Activated B cell treated with CpG ODN at 0.5 μM for 24 hours (primary cell): ENCODE measurements around the gene SPTLC3. TPM values are rescaled to one million over a fixed set of nuclear protein-coding genes. Genes with fewer than 3 reads are reported as not detected.

ENCODE experiments used
- ATAC-seq: fragments of 200-7000 bp; cut with Tn5 transposase; one replicate; pipeline ENCODE4 v1.10.0; 2021; ENCODE audit warnings: low read depth, mild to moderate bottlenecking, moderate library complexity
- CTCF ChIA-PET: fragments of 350-600 bp; sonication (Branson Sonifier 250); formaldehyde crosslinking; loops from one replicate; lab custom pipeline; 2021; ENCODE audit warnings: antibody characterized with exemption; lab: Charles Lee
- POLR2A ChIA-PET: fragments of 350-600 bp; sonication (Branson Sonifier 250); formaldehyde crosslinking; loops from one replicate; lab custom pipeline; 2021; ENCODE audit warnings: antibody characterized with exemption; lab: Charles Lee
- DNase-seq: peaks from one replicate; pipeline ENCODE4 v3.0.0; 2022
- H3K27ac Mint-ChIP-seq: one replicate; pipeline ENCODE4 v1.8.0; 2020; ENCODE audit warnings: mixed read lengths
- H3K27me3 Mint-ChIP-seq: one replicate; pipeline ENCODE4 v1.8.0; 2021; ENCODE audit warnings: mixed read lengths
- H3K36me3 Mint-ChIP-seq: one replicate; pipeline ENCODE4 v1.8.0; 2021; ENCODE audit warnings: low read depth, mixed read lengths
- H3K4me1 Mint-ChIP-seq: one replicate; pipeline ENCODE4 v1.8.0; 2021; ENCODE audit warnings: mixed read lengths
- H3K4me3 Mint-ChIP-seq: one replicate; pipeline ENCODE4 v1.8.0; 2020; ENCODE audit warnings: mild to moderate bottlenecking, mixed read lengths
- H3K9me3 Mint-ChIP-seq: one replicate; pipeline ENCODE4 v1.8.0; 2020; ENCODE audit warnings: mixed read lengths
- CTCF ChIP-seq: fragments of 200-600 bp; IDR thresholded peaks from one replicate; pipeline ENCODE4 v1.8.0; 2022; ENCODE audit warnings: antibody characterized with exemption, mild to moderate bottlenecking
- intact Hi-C: fragments of 100-400 bp; cut with micrococcal nuclease; formaldehyde crosslinking; loops from one replicate; pipeline ENCODE4 v1.15.1; 2024
- total RNA-seq: library from RNA; stranded (reverse); gene quantifications from 2 replicates; pipeline ENCODE4 v1.2.3, GENCODE V29; 2022

The SPTLC3 gene
- total RNA-seq, 1 donor from 2014 or later = not detected

- CTCF ChIA-PET = no interaction called here
- intact Hi-C loops = no loop called here
- H3K36me3 Mint-ChIP-seq = no peaks in the 10 kb centered on the region
- no peaks in the 10 kb centered on the region for H3K27me3 Mint-ChIP-seq
- no peak for DNase-seq
- no peak for ATAC-seq
- H3K9me3 Mint-ChIP-seq = peaks cover 3% of the 10 kb centered on the region
- H3K4me1 Mint-ChIP-seq = no peaks in the 10 kb centered on the region
- no peak for TF ChIP-seq CTCF
- no peak overlapping the region for H3K4me3 Mint-ChIP-seq
- H3K27ac Mint-ChIP-seq = no peak overlapping the region
- POLR2A ChIA-PET = no interaction called here
Measured at GRCh38 chr20:13170771-13171170, 162.0 kb downstream of the SPTLC3 start.

- ChIA-PET POLR2A (no interaction called here), CTCF (no interaction called here)
- H3K36me3 Mint-ChIP-seq = no peaks in the 10 kb centered on the region
- H3K4me1 Mint-ChIP-seq = no peaks in the 10 kb centered on the region
- DNase-seq = no peak
- intact Hi-C loops = no loop called here
- no peak for TF ChIP-seq CTCF
- H3K27me3 Mint-ChIP-seq = no peaks in the 10 kb centered on the region
- ATAC-seq = no peak
- no peak overlapping the region for H3K27ac Mint-ChIP-seq
- H3K9me3 Mint-ChIP-seq = peaks cover 3% of the 10 kb centered on the region
- no peak overlapping the region for H3K4me3 Mint-ChIP-seq
Measured at GRCh38 chr20:13173201-13173600, 164.4 kb downstream of the SPTLC3 start.

GRCh38 chr20:13174402-13174801 is 165.6 kb downstream of the SPTLC3 start:
- H3K4me3 Mint-ChIP-seq = no peak overlapping the region
- no peak for DNase-seq

GRCh38 chr20:13180986-13181889 is 172.5 kb downstream of the SPTLC3 start:
- TF ChIP-seq CTCF = no peak
- H3K36me3 Mint-ChIP-seq = no peaks in the 10 kb centered on the region
- POLR2A ChIA-PET = no interaction called here

More at GRCh38 chr20:13174402-13174801, 165.6 kb downstream of the SPTLC3 start:
- Mint-ChIP-seq H3K4me1 (no peaks in the 10 kb centered on the region), H3K9me3 (peaks cover 4% of the 10 kb centered on the region), H3K27me3 (no peaks in the 10 kb centered on the region), H3K27ac (no peak overlapping the region), H3K36me3 (no peaks in the 10 kb centered on the region)
- ChIA-PET CTCF (no interaction called here), POLR2A (no interaction called here)
- intact Hi-C loops = no loop called here
- ATAC-seq = no peak
- no peak for TF ChIP-seq CTCF

GRCh38 chr20:13183005-13183404 is 174.2 kb downstream of the SPTLC3 start:
- intact Hi-C loops = no loop called here
- Mint-ChIP-seq H3K4me1 (no peaks in the 10 kb centered on the region), H3K9me3 (peaks cover 10% of the 10 kb centered on the region), H3K27me3 (peaks cover 7% of the 10 kb centered on the region), H3K27ac (no peak overlapping the region), H3K36me3 (no peaks in the 10 kb centered on the region), H3K4me3 (no peak overlapping the region)
- DNase-seq = no peak
- ATAC-seq = no peak
- CTCF ChIA-PET = no interaction called here
- no peak for TF ChIP-seq CTCF
- POLR2A ChIA-PET = no interaction called here

More at GRCh38 chr20:13180986-13181889, 172.5 kb downstream of the SPTLC3 start:
- intact Hi-C loops = no loop called here
- ATAC-seq (no peak), DNase-seq (no peak)
- no peak overlapping the region for H3K4me3 Mint-ChIP-seq
- no peaks in the 10 kb centered on the region for H3K4me1 Mint-ChIP-seq
- H3K27ac Mint-ChIP-seq = no peak overlapping the region
- H3K27me3 Mint-ChIP-seq = peaks cover 7% of the 10 kb centered on the region
- CTCF ChIA-PET = no interaction called here
- H3K9me3 Mint-ChIP-seq = peaks cover 1% of the 10 kb centered on the region
